Measurements from ENCODE around the gene RPS8.
"Not testable (repeated sequence)": the region's sequence is repeated elsewhere in the genome, so short reads cannot be mapped to it uniquely, and the experiment has no call there.

Gene RPS8

DNA sequence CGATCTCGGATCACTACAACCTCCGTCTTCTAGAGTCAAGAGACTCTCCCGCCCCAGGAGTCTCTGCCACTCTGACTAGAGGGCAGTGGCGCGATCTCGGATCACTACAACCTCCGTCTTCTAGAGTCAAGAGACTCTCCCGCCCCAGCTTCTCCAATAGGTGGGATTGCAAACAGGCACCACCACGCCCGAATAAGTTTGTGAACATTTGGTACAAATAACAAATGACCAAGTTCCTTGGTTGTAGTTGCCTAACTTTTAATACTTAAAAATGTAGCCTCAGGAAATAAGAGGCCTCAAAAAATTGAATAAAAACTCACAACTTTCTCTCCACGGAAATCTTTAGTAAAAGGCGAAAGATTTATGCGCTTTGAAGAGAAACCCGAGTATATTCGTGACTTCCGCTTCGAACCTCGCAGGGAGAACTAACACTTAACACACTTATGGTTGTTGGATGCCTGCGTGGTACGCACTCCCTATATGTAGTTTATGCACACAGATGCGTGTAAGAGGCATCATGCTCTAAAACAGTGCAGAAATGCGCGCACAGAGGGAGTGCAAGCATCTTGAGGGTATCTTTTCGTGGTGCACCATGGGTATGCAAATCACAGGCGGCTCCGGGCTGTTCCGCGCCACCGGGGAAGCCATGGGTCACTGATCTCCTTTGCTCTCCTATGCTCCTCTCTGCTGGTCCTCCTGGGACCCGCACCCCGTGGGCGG is 44.4 kb downstream of the RPS8 start:
- DNase-seq (ENCODE audit: low read depth, low spot score) = peak; percentile 90

- DNase-seq (ENCODE audit: low read depth, low spot score) = no peak
Observed at GRCh38 chr1:44820328-44821239, 45.2 kb downstream of the RPS8 start.

DNA sequence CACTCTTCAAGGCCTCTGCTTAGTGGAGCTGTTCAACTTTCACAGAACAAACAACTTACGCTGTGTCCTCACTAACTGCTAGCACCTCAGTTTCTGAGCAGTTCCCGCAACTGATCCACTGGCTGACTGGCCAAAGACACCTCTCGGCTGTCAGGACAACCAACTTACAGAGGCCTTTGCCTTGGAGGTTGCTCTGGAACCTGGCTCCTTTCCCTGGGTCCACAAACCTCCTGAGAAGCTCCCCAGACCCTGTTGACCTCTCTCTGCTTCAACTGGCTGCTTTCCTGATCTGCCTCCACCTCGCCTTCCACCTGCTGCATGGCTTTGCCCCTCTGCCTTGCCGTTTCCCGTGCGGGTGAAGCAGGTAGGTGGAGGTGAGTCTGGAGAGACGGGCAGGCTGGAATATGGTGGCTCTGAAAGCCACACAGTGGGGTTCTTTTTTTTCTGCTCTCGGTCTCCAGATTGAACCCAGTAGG is 45.9 kb downstream of the RPS8 start:
- DNase-seq (ENCODE audit: low read depth, low spot score) = no peak

- no peak for DNase-seq (ENCODE audit: low read depth, low spot score)
Observed at GRCh38 chr1:44822131-44822701, 46.9 kb downstream of the RPS8 start.

DNA sequence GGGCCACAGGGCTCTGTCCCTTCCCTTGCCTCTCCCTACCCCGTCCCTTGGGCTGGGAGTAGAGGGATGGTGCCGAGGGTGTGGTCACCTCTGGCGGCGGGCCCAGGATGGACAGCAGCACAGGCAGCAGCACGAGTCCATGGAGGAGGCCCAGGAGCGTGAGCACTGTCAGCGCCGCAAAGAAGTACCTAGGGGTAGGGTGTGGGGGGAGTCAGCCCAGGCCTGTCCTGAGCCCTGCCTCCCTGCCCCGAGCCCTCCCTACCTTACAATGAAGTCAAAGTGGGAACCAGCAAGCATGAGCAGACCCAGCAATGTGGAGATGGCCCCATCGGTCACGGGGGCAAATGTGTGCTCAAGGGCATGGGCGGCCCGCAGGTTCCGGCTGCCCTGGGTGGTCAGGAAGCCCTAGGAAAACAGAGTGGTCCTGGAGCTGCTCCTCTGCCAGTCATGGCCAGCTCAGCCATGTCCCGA is 47.7 kb downstream of the RPS8 start:
- DNase-seq (ENCODE audit: low read depth, low spot score) = no peak

DNA sequence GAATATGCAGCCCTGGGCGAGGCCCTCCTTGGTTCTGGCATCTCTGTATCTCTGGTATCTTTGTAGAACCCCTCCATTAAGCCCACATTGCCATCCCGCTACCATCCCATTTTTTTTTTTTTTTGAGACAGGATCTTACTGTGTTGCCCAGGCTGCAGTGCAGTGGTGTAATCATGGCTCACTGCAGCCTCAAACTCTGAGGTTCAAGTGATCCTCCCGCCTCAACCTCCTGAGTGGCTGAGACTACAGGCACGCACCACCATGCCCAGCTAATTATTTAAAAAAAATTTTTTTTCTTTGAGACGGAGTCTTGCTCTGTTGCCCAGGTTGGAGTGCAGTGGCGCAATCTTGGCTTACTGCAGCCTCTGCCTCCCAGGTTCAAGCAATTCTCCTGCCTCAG is 49.1 kb downstream of the RPS8 start:
- DNase-seq (ENCODE audit: low read depth, low spot score) = not testable (repeated sequence)

- DNase-seq (ENCODE audit: low read depth, low spot score) = no peak
Observed at GRCh38 chr1:44826375-44827196, 51.2 kb downstream of the RPS8 start.

GRCh38 chr1:44827197-44828002 is 52.1 kb downstream of the RPS8 start:
- no peak for DNase-seq (ENCODE audit: low read depth, low spot score)

DNA sequence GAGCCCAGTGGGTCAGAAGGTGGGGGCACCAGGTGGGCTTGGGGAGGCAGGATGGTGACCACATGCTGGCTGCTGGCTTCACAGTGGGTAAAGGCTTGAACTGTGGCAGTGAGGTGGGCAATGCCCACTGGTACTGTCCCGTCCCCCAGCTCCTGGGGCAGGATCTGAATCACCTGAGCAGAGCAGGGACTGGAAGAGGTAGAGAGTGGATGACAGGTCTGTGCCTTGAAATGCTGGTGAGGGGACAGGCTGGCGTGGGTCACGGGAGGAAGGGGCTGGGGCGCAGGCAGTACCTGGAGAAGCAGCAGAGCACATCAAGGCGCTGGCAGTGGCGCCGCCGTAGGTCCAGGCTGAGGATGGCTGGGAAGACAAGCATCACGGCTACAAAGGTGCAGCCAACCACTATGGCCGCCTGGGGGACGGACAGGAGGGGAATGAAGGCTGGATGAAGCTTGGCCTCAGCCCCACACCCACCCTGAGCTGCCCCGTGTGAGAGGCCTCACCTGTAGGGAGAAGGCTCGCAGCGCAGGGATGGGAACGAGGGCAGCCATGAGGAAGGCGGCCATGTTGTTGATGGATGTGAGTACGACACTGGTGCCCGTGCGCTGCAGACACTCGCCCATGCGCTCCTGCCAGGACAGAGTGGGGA is 52.8 kb downstream of the RPS8 start:
- DNase-seq (ENCODE audit: low read depth, low spot score) = no peak
